Activated T-helper 17 cell treated with anti-CD3 and anti-CD28 coated beads, Interleukin-2, amount 50 U/mL, for 72 hours (primary cell): ENCODE data around the gene TSC22D4. TPM values are rescaled to one million over a fixed set of nuclear protein-coding genes. Genes with fewer than 3 reads are reported as not detected.

Experiments used
- ATAC-seq: fragments of 150-1000 bp; cut with Tn5 transposase; replicated peaks from 2 replicates; pipeline ENCODE4 v1.10.0; 2021; ENCODE audit warnings: mild to moderate bottlenecking, moderate library complexity
- H3K27ac Mint-ChIP-seq: one replicate; pipeline ENCODE4 v1.8.0; 2022; ENCODE audit warnings: mixed read lengths
- H3K27me3 Mint-ChIP-seq: one replicate; pipeline ENCODE4 v1.8.0; 2022; ENCODE audit warnings: mixed read lengths
- H3K36me3 Mint-ChIP-seq: one replicate; pipeline ENCODE4 v1.8.0; 2022; ENCODE audit warnings: low read depth, mild to moderate bottlenecking, mixed read lengths
- H3K4me1 Mint-ChIP-seq: one replicate; pipeline ENCODE4 v1.8.0; 2022; ENCODE audit warnings: mixed read lengths
- H3K4me3 Mint-ChIP-seq: one replicate; pipeline ENCODE4 v1.8.0; 2022; ENCODE audit warnings: mild to moderate bottlenecking, mixed read lengths
- H3K9me3 Mint-ChIP-seq: one replicate; pipeline ENCODE4 v1.8.0; 2022; ENCODE audit warnings: mixed read lengths
- total RNA-seq, 2 donors: library from RNA; stranded (reverse); gene quantifications; one replicate each; pipeline ENCODE4 v1.2.3, GENCODE V29; 2022

Gene TSC22D4
- total RNA-seq, 2 donors from 2014 or later = 88.5 to 163 TPM

- peaks cover 33% of the 10 kb centered on the region for H3K4me1 Mint-ChIP-seq
- no peaks in the 10 kb centered on the region for H3K27me3 Mint-ChIP-seq
- H3K36me3 Mint-ChIP-seq = peaks cover 68% of the 10 kb centered on the region
- peaks cover under 1% of the 10 kb centered on the region for H3K9me3 Mint-ChIP-seq
- H3K4me3 Mint-ChIP-seq = peak overlapping the region; percentile 87
- H3K27ac Mint-ChIP-seq = peak overlapping the region; percentile 91
- no peak for ATAC-seq
Observed at GRCh38 chr7:100434297-100435144, 44.5 kb downstream of the TSC22D4 start.

- H3K9me3 Mint-ChIP-seq = peaks cover 4% of the 10 kb centered on the region
- no peak for ATAC-seq
- peaks cover 38% of the 10 kb centered on the region for H3K4me1 Mint-ChIP-seq
- peaks cover 76% of the 10 kb centered on the region for H3K36me3 Mint-ChIP-seq
- H3K27me3 Mint-ChIP-seq = no peaks in the 10 kb centered on the region
- peak overlapping the region; percentile 87 for H3K4me3 Mint-ChIP-seq
- peak overlapping the region; percentile 91 for H3K27ac Mint-ChIP-seq
Observed at GRCh38 chr7:100433592-100434296, 45.3 kb downstream of the TSC22D4 start.

- peaks cover 4% of the 10 kb centered on the region for H3K9me3 Mint-ChIP-seq
- peaks cover 38% of the 10 kb centered on the region for H3K4me1 Mint-ChIP-seq
- ATAC-seq = no peak
Observed at GRCh38 chr7:100433276-100433591, 45.8 kb downstream of the TSC22D4 start.

GRCh38 chr7:100432621-100433275, 46.3 kb downstream of the TSC22D4 start:
- H3K4me1 Mint-ChIP-seq = peaks cover 38% of the 10 kb centered on the region
- H3K4me3 Mint-ChIP-seq = peak overlapping the region; percentile 87
- H3K9me3 Mint-ChIP-seq = peaks cover 4% of the 10 kb centered on the region
- peaks cover 85% of the 10 kb centered on the region for H3K36me3 Mint-ChIP-seq
- H3K27ac Mint-ChIP-seq = peak overlapping the region; percentile 91
- no peaks in the 10 kb centered on the region for H3K27me3 Mint-ChIP-seq
- no peak for ATAC-seq

More at GRCh38 chr7:100433276-100433591, 45.8 kb downstream of the TSC22D4 start:
- H3K27me3 Mint-ChIP-seq = no peaks in the 10 kb centered on the region
- H3K4me3 Mint-ChIP-seq = peak overlapping the region; percentile 87
- peak overlapping the region; percentile 91 for H3K27ac Mint-ChIP-seq
- H3K36me3 Mint-ChIP-seq = peaks cover 81% of the 10 kb centered on the region

GRCh38 chr7:100432053-100432452, 47.0 kb downstream of the TSC22D4 start:
- Mint-ChIP-seq H3K9me3 (peaks cover 4% of the 10 kb centered on the region), H3K36me3 (peaks cover 85% of the 10 kb centered on the region), H3K27me3 (no peaks in the 10 kb centered on the region), H3K27ac (peak overlapping the region; percentile 91), H3K4me1 (peaks cover 38% of the 10 kb centered on the region), H3K4me3 (peak overlapping the region; percentile 87)
- ATAC-seq = no peak

- Mint-ChIP-seq H3K9me3 (peaks cover 4% of the 10 kb centered on the region), H3K27ac (peak overlapping the region; percentile 91), H3K4me3 (peak overlapping the region; percentile 87), H3K27me3 (no peaks in the 10 kb centered on the region), H3K4me1 (peaks cover 38% of the 10 kb centered on the region), H3K36me3 (peaks cover 80% of the 10 kb centered on the region)
- no peak for ATAC-seq
Observed at GRCh38 chr7:100431286-100431735, 47.7 kb downstream of the TSC22D4 start.

GRCh38 chr7:100430493-100431285, 48.3 kb downstream of the TSC22D4 start:
- no peak for ATAC-seq
- H3K4me1 Mint-ChIP-seq = peaks cover 38% of the 10 kb centered on the region
- H3K27me3 Mint-ChIP-seq = no peaks in the 10 kb centered on the region
- peaks cover 76% of the 10 kb centered on the region for H3K36me3 Mint-ChIP-seq
- peak overlapping the region; percentile 87 for H3K4me3 Mint-ChIP-seq
- H3K9me3 Mint-ChIP-seq = peaks cover 4% of the 10 kb centered on the region
- peak overlapping the region; percentile 84 for H3K27ac Mint-ChIP-seq

GRCh38 chr7:100429637-100430492, 49.1 kb downstream of the TSC22D4 start, which contains the start of gene MEPCE:
Gene MEPCE, plus strand, starts transcription at chr7:100429831. Its CDS starts 188 bp downstream, at chr7:100430019.
- H3K27ac Mint-ChIP-seq = peak within 1 kb of the TSS; percentile 100
- H3K27me3 Mint-ChIP-seq = no peaks in the 10 kb centered on the region
- H3K36me3 Mint-ChIP-seq = peaks cover 68% of the 10 kb centered on the region
- peak within 1 kb of the TSS; percentile 87 for H3K4me3 Mint-ChIP-seq
- H3K4me1 Mint-ChIP-seq = peaks cover 37% of the 10 kb centered on the region
- ATAC-seq = peak; percentile 35
- H3K9me3 Mint-ChIP-seq = peaks cover 4% of the 10 kb centered on the region

GRCh38 chr7:100428967-100429636, 49.9 kb downstream of the TSC22D4 start:
- Mint-ChIP-seq H3K27me3 (no peaks in the 10 kb centered on the region), H3K27ac (peak overlapping the region; percentile 100), H3K4me3 (peak overlapping the region; percentile 87), H3K4me1 (peaks cover 32% of the 10 kb centered on the region), H3K9me3 (peaks cover 4% of the 10 kb centered on the region), H3K36me3 (peaks cover 60% of the 10 kb centered on the region)
- ATAC-seq = peak; percentile 74

- ATAC-seq = peak; percentile 57
- peak within 1 kb of the TSS; percentile 87 for H3K4me3 Mint-ChIP-seq
- H3K4me1 Mint-ChIP-seq = peaks cover 25% of the 10 kb centered on the region
- peak within 1 kb of the TSS; percentile 100 for H3K27ac Mint-ChIP-seq
- H3K36me3 Mint-ChIP-seq = peaks cover 53% of the 10 kb centered on the region
- H3K9me3 Mint-ChIP-seq = peaks cover 4% of the 10 kb centered on the region
- H3K27me3 Mint-ChIP-seq = no peaks in the 10 kb centered on the region
Observed at GRCh38 chr7:100428199-100428966, 50.6 kb downstream of the TSC22D4 start, which contains the start of gene ZCWPW1. Gene ZCWPW1, minus strand, starts transcription at chr7:100428703. Its CDS starts 8,054 bp downstream, at chr7:100420649.

GRCh38 chr7:100427762-100428198, 51.2 kb downstream of the TSC22D4 start:
- peak overlapping the region; percentile 100 for H3K27ac Mint-ChIP-seq
- H3K9me3 Mint-ChIP-seq = peaks cover 4% of the 10 kb centered on the region
- H3K27me3 Mint-ChIP-seq = no peaks in the 10 kb centered on the region
- peaks cover 47% of the 10 kb centered on the region for H3K36me3 Mint-ChIP-seq
- ATAC-seq = no peak
- peak overlapping the region; percentile 87 for H3K4me3 Mint-ChIP-seq
- H3K4me1 Mint-ChIP-seq = peaks cover 23% of the 10 kb centered on the region

- Mint-ChIP-seq H3K36me3 (peaks cover 34% of the 10 kb centered on the region), H3K27me3 (no peaks in the 10 kb centered on the region), H3K4me3 (no peak overlapping the region), H3K9me3 (peaks cover 4% of the 10 kb centered on the region), H3K4me1 (peaks cover 10% of the 10 kb centered on the region), H3K27ac (no peak overlapping the region)
- no peak for ATAC-seq
Observed at GRCh38 chr7:100426516-100426915, 52.5 kb downstream of the TSC22D4 start.
